GM18499 (cell line): ENCODE results near the gene SPATS2L.

ENCODE experiments used
- ATAC-seq: cut with Tn5 transposase; IDR thresholded peaks from one replicate; pipeline ENCODE4 v1.9.1; 2021; ENCODE audit warnings: moderate number of reproducible peaks; ENCODE audit not compliant: insufficient read depth, unreplicated experiment

Gene SPATS2L

DNA sequence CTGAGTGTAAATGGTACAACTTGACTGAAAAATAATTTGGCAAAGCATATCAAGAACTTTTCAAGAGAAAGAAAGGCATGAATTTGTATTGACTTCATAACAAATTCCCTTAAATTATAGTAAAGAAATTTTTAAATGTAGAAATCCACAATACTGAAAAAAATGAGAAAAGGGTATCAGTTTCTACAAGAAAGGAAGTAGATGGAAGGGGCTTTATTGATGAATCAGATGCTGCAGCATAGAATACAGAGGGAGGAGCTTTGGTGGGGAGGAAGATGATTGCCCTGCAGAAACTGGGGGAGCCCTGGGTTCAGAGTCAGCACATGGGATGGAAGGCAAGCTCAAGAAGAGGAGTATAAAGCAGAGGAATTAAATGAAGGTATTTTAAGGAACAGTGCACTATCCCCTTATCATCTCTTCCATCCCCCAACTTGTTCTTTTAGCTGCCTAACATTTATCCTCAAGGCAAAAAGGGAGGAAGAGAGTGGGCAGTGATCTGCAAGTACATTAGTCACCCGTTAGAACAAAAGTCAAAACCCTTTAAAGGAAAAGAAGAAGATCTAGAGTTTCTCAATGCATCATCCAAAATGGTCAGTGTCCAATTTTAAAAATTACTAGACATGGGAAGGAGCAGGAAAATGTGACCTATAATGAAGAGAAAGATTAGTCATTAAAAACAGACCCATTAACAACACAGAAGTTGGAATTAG, 125.7 kb downstream of the SPATS2L start:
- no peak for ATAC-seq

DNA sequence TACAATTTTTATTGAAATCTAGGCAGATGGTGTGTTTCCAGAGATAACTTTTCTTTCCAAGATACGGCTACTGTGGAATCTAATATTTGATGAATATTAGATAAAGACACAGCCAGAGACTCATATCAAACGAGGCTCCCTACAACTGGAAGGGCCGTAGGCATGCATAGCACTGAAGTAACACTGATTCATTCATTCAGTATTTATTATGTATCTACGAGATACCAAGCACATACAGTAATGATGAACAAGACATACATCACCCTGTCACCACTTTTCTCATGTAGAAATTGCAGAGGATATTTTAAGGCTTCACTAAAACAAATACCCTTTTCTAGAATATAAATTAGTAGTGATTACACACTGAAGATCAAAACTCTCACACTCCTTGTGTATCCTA, 128.9 kb downstream of the SPATS2L start:
- no peak for ATAC-seq

DNA sequence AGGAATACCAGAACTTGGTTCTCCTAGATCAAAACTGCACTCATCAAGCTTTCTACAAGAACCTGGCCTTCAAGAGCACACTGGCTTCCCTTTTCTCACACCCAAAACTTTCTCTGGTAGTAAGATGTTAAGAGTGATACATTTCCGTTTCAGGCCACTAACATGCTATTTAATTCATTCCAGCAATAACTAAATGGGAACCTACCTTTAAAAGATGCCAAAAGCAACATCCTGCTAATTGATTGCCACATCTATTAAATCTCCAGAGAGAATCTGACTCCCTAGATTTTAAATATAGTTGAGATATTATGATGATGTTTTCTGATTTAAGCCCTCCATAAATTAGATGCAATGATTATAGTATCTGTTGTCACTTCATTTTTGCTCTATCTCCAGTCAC, 131.8 kb downstream of the SPATS2L start:
- no peak for ATAC-seq

DNA sequence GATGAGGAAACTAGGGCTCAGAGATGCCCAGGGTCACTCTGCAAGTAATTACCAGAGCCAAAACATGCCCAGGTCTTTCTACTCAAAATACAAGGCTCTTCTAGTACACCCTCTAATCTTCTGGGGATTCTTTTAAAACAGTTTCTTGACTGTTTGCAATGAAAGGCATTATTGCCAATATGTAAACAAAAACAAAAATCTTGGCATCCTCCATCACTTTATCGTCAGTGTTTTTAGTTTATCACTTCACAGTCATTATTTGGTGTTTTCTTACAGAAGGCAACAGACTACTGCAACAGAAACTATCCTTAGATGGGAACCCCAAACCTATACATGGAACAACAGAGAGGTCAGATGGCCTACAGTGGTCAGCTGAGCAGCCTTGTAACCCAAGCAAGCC, 132.4 kb downstream of the SPATS2L start:
- ATAC-seq: no peak

DNA sequence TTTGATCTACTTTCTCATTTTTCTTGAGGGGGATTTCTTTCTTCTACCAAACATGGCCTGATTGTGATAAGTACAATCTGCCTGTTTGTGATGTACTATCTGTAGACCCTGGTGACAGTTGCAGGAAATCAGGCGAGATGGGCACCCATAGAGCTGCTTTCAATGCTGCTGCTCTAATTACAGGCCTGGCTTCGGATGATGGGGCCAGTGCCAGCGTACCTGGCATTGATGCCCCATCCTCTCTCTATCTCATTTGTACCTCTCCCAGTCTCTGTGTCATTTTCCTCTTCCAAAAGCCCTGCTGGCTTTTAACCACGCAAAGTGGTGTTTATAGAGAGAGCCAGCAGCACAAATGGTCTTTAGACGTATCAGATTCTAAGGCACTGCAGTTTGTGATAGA, 133.5 kb downstream of the SPATS2L start:
- no peak for ATAC-seq

DNA sequence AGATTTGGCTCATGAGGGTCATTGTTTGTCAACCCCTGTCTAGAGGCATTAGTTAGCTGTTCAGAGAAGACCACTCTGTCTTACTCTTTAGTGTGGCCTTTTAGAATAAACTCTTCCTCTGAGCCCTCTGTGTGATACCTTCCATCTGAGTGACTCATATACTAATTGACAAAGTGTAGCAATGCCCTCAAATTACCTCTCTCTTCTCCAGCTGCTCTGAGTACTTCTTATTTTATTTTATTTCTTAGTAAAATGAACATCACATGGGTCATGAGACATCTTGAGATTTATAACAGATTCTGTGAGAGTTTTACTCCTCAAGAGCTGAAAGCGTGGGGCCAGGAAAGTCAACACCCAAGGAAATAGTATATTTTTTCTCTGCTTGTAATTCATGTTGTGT, 136.0 kb downstream of the SPATS2L start:
- no peak for ATAC-seq

DNA sequence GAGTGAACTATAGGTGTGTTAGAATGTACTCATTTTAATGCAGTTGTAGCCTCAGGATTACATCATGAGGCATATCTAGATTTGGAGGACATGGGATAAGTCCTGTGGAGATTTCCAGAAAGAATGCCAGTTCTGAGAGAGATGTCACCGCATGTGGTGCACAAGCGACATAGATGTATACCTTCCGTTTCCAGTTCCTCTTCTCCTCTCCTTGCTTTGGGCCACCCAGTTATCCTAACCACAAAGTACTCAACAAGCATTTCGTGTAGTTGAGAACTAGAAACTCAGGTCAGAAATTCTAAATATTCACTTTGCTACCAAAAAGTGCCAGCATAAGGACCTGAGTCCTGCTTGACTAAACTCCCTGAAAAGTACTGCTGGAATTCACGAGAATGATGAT, 136.9 kb downstream of the SPATS2L start:
- no peak for ATAC-seq

DNA sequence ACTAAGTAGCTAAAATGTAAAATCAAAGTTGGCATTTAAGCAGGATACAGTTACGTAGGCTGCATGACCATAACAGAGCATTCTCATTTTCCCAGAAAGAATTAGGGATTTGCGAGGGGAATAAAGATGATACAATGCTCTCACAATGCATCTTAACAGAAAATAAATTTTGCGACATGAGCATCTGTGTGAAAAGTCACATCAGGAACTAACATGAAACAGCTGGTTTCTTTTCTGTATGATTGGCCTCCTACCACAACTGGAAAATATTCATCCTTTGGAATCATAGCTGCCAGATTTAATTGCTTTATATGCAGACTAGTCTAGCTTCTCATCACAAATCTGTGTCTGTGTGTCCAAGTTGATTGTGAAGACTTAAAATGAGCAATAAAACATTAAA, 137.4 kb downstream of the SPATS2L start:
- ATAC-seq: no peak

DNA sequence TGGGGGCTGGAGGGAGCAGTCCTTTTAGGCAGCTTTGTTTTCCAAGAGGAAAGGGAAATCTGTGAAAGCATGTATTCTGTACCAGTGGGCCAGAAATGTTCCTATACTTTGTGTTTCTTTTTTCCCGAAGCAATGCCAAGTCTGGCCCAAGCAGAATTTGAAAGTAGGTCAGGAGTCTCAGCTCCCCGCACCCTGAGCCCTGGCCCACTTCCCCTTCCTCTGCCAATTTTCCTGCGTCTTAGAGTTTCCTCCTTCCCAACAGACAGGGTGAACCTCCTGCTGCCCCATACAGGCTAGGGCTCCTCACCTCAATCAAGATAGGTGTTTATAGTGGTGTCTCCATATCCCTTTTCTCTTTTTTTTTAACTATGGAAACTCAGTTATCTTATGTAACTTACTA, 138.0 kb downstream of the SPATS2L start:
- ATAC-seq: no peak

DNA sequence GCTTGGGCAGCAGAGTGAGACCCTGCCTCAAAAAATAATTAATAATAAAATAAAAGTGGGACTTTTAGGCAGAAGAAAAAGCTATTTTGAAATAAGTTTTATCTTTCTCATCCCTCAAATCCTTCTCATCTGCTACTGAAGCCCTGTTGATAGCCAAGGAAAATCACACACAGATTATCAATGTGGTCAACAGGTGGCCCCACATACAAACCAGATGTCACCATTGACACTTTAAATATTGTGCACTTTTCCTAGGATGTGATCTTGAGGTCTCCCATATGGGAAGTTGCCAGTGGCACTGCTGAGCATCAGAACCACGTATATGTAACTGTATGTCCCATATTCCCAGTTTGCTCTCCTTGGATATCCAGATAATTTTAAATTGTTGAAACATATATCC, 138.8 kb downstream of the SPATS2L start:
- ATAC-seq: no peak

DNA sequence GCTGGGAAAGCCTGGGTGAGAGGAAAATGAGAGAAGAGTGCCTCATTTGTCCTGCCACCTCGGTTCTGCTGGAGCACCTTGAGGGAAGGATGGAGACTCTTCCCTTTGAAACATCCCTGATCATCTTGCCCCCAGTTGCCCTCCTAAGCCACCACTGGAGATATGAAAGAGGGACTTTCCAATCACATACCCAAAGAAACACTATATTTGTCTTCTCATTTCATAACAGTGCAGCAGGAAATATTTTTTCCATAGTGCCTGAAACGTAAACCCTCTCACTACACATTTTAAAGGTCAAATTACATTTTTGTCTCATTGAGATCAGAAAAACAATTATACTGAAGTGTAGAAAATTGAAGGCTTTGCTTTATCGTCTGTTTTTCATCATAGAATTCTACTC, 140.1 kb downstream of the SPATS2L start:
- no peak for ATAC-seq

DNA sequence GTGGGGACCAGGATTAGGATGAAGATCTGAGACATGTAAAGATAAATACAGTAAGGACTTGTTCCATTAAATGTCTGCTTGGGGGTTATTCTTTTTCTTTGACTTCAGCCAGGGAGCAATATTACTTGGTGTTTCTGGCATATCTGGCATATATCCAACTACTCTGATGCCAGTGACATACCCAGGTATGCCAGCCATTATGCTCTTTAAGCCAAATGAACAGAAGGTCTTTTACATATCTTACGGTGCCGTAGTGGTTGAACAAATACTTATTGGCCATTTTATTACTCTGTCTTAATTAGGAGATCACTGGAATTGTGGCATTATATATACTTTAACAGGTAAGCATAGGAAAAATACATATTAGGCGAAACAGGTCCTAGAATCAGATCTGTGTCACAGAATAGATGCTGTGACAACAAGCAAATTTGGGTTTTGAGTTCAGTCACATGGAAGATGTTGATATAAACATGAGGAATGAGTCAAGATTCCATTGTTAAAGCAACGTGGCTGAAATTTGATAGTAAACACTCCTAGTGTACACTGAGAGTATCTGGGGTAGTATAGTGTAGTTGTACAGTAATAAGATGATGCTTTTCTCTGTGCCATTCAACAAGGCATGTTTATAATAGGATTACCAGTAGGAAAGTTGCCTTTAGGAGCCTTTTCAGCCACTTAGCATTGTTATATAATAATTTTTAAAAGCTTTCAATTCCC, 140.8 kb downstream of the SPATS2L start:
- no peak for ATAC-seq

DNA sequence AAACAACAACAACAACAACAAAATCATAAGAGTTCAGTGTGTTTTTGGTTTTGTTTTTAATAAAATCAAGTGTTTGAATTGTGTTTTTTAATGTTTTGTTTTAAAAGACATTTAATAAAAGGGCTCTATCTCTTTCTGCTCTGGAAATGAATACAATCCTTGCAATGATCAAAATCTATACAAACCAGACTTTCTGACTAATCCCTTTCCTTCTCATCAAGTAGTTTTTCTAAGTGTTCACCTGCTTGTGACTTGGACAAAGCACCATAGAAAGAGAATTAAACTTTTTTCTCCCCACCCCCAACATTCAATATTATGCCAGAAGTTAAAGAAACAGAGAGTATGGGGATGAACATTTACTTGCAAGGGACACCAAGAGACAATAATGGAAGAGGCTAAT, 142.0 kb downstream of the SPATS2L start:
- no peak for ATAC-seq

DNA sequence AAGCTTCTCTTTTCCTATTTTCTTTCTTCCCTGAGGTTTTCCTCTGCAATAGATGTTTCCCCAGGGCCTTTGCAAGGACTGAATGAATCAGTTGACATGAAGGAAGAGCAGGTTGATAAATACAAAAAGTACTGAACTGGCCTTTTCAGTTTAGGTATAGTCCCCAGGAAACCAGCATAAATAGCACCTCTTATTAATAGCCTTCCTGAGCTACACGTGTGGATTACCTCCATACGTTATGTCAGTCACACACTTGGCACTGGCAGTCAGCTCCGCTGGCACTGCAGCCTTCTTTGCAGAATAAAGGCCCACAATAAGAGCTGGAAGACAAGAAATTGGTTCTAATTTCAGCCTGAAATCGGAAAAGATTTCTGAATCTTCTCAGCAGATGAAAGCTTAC, 142.7 kb downstream of the SPATS2L start:
- no peak for ATAC-seq

DNA sequence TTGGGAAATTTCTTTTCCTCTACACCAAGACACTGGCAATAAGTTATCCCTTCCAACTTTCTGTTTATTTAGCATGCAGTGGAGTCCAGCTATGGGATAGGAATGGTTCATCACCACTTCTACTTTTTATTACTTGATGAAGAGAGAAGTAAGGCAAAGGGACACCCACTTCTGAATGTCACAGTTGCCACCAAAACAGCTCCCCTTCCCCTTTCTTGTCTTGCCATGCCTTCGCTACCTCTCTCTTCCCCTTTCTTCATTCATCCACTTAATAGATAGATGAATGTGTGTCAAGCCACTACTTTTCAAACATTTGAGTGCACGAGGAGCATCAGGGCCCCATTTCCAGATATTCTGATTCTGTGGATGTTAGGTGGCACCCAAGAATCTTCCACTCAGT, 143.8 kb downstream of the SPATS2L start:
- ATAC-seq: no peak

DNA sequence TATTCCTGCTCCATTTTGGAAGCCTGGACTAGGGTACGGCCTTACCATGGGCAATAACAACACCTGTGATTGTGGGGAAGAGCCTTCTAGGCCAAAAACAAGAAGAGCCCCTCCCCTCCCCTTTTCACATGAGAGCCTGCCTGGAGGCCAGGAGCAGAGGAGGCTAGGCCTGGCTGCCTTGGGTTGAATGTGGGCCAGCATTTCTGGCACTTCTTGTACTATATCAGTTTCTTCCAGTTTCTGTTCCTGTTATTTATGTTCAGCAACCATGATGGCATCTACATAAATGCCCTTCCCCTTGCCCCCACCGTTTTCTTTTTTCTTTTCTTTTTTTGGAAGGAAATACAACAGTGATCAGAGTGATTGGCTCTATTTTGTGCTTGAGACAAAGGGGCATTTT, 145.0 kb downstream of the SPATS2L start:
- no peak for ATAC-seq

DNA sequence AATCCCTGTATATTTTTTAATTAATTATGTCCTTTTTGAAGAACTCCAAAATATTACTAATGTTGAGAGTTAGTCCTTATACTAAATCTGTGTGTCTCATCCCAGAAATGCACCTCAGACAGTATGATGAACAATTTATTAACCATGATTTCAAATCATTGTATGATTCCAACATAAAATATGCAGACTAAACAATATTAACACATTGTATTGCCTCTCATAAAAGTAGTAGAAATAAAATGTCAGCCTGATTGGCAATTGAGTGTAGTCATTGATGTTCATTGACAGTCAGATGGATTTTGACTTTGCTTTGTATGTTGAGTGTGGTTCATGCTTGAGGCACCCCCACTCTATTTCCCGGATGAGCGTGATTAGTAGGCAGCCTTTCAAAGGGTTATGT, 145.9 kb downstream of the SPATS2L start:
- ATAC-seq: no peak

DNA sequence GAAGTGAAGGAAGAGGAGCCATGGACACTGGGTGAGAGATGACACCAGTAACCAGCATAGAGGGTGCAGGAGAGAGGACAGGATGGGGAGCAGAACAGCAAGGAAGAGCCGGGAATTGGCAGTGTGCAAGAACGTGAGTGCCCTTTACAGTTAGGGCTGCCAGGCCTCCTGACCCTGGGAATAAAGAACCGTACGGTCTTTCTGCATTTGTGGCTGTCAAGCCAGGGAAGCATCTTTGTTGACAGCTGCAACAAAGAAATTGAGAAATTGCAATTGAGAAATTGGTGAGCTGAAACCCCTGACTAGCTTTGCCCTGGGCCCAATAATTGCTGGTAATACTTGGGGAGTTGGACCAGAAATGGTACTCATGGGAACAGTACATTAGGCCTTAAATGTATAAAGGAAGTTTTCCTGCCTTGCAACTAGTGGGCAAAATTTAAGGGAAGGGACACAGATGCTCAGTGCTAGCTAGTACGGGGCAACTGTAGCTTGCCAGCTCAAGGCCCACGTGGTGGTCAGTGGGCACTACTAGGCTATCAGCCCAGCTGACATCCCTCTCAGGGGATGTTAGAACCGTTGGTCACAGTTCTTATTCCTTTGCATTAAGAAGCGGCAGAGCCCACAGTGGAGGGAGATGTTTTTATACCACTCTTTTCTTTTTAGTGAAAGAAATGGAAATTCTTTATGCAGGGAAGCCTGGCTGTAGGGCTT, 146.8 kb downstream of the SPATS2L start:
- ATAC-seq: no peak

DNA sequence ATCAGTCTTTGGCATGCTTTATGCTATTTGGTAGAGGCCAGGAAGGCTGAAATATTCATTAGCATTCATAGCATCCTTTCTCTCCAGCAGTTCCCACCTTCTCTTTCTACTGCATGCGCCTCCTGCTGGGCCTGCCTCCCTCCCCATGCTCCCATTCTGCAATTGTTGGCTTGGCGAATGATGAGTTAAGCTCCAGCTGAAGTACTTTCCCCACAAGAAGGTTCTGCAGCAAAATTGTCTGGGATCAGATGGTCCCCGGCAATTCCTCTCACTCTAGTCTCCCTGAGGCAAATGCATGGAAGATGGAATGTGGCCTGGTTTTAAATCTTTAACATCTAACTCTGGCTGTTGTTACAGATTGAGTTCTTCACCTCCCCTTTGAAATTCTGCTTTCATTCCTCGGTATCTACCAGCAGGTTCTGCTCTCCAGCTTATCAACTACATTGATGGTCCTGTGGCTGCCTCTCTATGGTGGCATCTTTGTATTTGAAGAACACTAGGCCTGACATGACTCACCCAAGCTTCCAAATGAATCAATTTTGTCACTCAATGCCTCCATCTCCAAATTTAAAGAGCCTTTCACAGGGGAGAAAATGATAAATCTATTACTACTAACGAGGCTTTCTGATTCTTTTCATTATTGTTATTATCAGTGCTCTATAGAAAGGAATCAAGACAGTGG, 147.5 kb downstream of the SPATS2L start:
- no peak for ATAC-seq

DNA sequence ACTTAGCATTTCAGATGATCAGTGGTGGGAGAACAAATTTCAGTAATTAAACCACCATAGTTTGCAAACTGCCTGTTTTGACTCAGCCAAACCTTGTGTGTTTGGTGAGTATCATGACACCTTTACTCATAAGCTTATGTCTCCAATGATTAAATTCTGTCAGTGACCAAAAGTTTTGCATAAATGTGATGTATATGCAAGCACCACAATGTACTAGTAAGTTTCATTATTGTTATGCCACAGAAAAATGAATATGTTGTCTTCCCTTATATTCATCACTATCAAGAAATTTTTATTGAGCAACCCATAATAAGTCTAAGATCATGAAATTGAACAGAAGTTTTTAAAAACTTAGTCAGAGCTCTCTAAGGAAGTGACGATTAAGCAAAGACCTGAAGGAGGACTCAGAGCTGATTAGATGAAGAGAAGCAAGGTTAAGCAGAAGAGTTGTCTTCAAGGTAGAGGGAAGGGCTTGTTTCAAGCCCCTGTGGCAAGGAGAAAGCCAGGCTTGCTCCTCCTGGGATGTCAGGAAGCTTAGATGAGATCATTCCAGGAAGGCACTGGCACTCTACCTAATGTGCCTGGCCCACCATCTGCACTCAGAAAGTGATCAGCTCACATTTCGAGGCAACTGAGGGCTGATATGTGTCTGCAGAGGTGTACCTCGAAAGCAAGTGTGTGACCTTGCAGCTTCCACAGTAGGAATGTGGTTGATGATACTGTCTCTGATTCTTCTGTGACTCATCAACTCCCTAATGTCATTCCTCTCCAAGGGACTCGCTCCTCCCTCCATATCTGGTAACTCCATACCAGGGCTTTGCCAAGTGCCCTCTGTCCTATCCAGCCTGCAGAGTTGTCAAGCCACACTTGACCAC, 148.7 kb downstream of the SPATS2L start:
- ATAC-seq: peak; percentile 93
